Effector memory CD8-positive, alpha-beta T cell (primary cell): ENCODE data around the gene NAP1L1.
A peak's percentile ranks its signal among the peaks of the same experiment; 100 is the strongest.

Source experiments
- ATAC-seq: fragments of 150-1000 bp; cut with Tn5 transposase; replicated peaks from 2 replicates; pipeline ENCODE4 v1.10.0; 2021; ENCODE audit warnings: mild to moderate bottlenecking, moderate library complexity
- DNase-seq, 3 experiments: peaks; one replicate each; pipeline ENCODE4 v3.0.0; 2021
- H3K27ac Mint-ChIP-seq, 2 donors: one replicate each; pipeline ENCODE4 v1.8.0; 2022; ENCODE audit warnings: mild to moderate bottlenecking in 2 of 2, mixed read lengths in 2 of 2, moderate library complexity in 2 of 2
- H3K27me3 Mint-ChIP-seq, 2 donors: one replicate each; pipeline ENCODE4 v1.8.0; 2022; ENCODE audit warnings: mixed read lengths in 2 of 2
- H3K36me3 Mint-ChIP-seq: one replicate; pipeline ENCODE4 v1.8.0; 2022; ENCODE audit warnings: mild to moderate bottlenecking, moderate library complexity, mixed read lengths; ENCODE audit not compliant: insufficient read depth
- H3K4me1 Mint-ChIP-seq, 2 donors: one replicate each; pipeline ENCODE4 v1.8.0; 2022; ENCODE audit warnings: low read depth in 2 of 2, mixed read lengths in 2 of 2
- H3K4me3 Mint-ChIP-seq, 2 donors: one replicate each; pipeline ENCODE4 v1.8.0; 2022; ENCODE audit warnings: mild to moderate bottlenecking in 2 of 2, mixed read lengths in 2 of 2, moderate library complexity in 2 of 2
- H3K9me3 Mint-ChIP-seq, 2 donors: one replicate each; pipeline ENCODE4 v1.8.0; 2022; ENCODE audit warnings: mixed read lengths in 2 of 2

Gene NAP1L1

DNA sequence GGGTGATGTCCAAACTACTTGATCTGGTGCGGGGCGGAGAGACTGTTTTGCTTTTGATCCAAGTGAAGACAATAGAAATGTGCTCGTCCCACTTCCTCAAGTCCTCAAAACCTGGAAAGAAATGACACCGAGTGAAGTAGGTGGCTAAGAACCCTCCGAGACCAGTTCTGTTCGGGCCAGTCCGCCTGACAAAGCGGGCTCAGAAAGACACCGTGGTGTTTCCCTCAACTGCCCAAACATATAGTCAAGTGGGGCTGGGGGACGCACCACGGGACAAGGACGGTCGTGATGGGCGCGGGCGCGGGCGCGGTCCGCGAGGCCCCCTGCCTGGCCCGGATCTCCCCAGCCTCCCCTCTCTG lies 54.5 kb downstream of the NAP1L1 start:
- ATAC-seq: no peak
- Mint-ChIP-seq H3K9me3 (no peaks in the 10 kb centered on the region), H3K4me1 (peaks cover 17 to 25% of the 10 kb centered on the region in 2 donors), H3K27me3 (no peaks in the 10 kb centered on the region), H3K27ac (peak overlapping the region; percentile 98), H3K4me3 (peak overlapping the region; percentile 95 to 97), H3K36me3 (peaks cover 37% of the 10 kb centered on the region)
- DNase-seq: no peak

DNA sequence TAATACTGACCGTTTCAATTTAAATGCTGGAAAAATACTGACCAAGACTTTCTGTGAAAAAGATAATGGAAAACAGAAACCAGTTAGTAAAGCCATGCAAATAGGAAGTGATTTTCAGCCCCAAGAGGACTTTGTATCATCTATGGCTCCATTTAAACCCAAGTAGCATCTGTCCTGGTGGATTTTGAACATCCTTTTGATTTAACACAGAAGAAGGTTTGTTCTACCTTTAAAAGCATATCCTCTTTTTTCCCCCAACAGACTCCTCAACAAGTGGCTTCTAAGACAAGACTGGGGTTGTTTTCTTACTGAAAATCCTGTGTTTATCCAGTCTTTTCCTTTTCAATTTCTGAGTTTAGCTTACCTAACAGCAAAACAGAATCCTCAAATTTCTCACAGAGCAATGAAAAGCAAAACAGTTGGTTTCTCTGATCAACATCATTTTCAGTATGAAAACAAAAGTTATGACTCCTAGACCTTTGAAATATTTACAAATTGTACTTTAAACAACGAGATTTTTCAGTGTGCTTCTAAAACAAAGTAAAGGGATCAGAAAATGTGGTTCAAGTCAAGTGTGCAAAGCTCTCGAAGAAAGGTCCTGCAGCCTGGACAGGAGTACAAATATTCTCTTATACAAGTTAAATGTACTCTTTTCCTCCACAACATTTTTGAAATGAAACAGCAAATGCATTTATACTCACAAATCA lies 55.8 kb downstream of the NAP1L1 start:
- Mint-ChIP-seq H3K4me1 (peaks cover 17 to 21% of the 10 kb centered on the region in 2 donors), H3K9me3 (no peaks in the 10 kb centered on the region), H3K27ac (peak overlapping the region; percentile 98), H3K27me3 (no peaks in the 10 kb centered on the region), H3K4me3 (peak overlapping the region in 1 of 2 donors; percentile 12), H3K36me3 (peaks cover 37% of the 10 kb centered on the region)
- ATAC-seq (no peak), DNase-seq (no peak)

DNA sequence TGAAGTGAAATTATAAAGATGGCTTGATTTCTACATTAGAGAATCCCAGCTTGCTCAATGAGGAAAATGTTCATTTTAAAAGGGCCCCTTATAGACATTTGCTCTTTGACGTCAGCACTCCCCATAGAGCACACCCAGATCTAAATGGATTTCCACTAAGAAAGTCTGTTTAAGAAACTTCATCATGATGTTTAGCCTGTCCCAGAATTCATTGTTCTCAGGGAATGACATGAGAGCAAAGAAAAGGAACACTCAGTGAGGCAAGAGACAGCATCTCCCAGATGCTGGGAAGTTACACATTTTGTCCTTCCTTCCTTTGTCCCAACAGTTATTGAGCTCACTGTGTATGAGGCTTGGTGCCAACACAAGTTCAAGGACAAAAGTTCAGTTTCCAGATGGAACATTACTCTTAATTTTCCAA lies 57.8 kb downstream of the NAP1L1 start:
- DNase-seq (no peak), ATAC-seq (no peak)
- no peaks in the 10 kb centered on the region for H3K9me3 Mint-ChIP-seq
- H3K4me1 Mint-ChIP-seq: peaks cover 15 to 17% of the 10 kb centered on the region in 2 donors
- H3K36me3 Mint-ChIP-seq: peaks cover 32% of the 10 kb centered on the region
- no peaks in the 10 kb centered on the region for H3K27me3 Mint-ChIP-seq
- no peak overlapping the region for H3K4me3 Mint-ChIP-seq
- H3K27ac Mint-ChIP-seq: no peak overlapping the region

DNA sequence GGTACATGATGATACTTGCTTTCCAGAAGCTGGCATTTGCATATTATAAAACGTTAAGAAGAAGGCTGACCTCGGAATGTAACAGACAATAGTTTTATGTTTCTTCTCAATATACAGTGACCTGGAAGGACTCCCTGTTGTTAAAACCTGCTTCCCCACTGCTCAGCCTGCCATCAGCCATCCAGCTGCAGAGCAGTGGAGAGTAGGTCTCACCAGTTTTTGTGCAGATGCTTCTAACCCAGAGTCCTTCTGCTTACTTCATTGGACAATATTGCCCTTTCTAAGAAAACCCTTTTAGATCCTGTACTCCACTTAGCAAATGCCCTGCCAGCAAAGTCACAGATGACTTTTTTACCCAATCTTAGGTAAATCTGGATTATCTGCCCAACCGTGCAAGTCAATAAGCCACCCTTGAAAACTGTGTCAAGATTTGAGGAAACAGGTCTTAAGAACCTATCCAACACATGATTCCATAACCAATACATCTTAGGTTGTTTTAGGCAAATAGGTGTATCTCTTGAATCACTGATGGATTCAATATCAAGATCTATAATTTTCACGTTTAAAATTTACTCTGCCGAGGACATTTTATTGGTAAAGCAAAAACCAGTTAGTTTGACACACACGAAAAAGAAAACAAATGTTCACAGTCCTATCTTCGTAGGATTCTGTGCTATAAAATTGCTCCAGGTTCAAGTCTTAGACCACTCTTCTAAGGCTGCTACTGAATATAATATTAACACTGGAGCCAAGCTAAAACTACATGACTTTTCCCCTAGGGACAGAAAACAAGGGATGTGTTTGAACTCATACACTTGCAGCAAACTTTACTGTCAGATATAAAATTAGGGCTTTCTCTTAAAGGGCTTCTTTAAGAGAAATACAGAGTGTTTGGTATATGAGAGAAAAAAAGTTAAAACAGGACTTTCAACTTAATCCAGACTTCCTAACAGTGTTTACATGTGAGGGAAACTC lies 58.6 kb downstream of the NAP1L1 start:
- Mint-ChIP-seq H3K4me3 (no peak overlapping the region), H3K27me3 (no peaks in the 10 kb centered on the region), H3K27ac (no peak overlapping the region), H3K9me3 (no peaks in the 10 kb centered on the region), H3K4me1 (peaks cover 21% of the 10 kb centered on the region in 2 donors), H3K36me3 (peaks cover 27% of the 10 kb centered on the region)
- DNase-seq (no peak), ATAC-seq (no peak)

DNA sequence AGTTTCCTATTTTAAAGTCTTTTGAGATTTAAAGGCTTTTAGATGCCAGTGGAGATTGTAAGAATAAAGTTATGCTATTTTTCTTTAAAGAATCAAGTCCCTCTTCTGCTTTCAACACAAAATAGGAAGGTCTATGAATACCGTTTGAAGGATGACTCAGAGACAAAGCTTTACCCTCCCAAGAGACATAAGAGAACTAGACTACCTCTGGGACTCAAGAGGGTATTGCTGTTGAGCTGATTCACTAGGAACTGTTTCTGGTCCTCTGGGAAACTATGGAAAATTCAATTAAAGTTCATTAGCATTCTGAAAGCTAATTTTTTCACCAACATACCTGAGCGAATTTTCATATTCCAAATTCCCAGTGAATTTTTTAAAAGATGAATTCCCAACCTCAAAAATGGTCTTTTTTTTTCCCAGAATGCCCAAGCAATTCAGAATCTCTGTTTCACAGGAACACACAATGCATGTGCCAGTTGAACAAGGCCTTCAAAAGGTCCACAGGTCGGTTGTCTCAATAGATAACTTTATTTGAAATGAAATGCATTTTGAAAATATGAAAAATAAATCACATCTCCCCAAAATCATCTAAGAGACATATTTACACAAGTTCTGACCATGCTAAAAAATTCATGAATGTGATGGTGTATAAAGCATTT lies 59.4 kb downstream of the NAP1L1 start:
- peaks cover 27% of the 10 kb centered on the region for H3K36me3 Mint-ChIP-seq
- peaks cover 19 to 21% of the 10 kb centered on the region in 2 donors for H3K4me1 Mint-ChIP-seq
- H3K4me3 Mint-ChIP-seq: no peak overlapping the region
- no peak for ATAC-seq
- peak overlapping the region in 1 of 2 donors; percentile 60 for H3K27ac Mint-ChIP-seq
- H3K9me3 Mint-ChIP-seq: no peaks in the 10 kb centered on the region
- DNase-seq: no peak
- no peaks in the 10 kb centered on the region for H3K27me3 Mint-ChIP-seq

DNA sequence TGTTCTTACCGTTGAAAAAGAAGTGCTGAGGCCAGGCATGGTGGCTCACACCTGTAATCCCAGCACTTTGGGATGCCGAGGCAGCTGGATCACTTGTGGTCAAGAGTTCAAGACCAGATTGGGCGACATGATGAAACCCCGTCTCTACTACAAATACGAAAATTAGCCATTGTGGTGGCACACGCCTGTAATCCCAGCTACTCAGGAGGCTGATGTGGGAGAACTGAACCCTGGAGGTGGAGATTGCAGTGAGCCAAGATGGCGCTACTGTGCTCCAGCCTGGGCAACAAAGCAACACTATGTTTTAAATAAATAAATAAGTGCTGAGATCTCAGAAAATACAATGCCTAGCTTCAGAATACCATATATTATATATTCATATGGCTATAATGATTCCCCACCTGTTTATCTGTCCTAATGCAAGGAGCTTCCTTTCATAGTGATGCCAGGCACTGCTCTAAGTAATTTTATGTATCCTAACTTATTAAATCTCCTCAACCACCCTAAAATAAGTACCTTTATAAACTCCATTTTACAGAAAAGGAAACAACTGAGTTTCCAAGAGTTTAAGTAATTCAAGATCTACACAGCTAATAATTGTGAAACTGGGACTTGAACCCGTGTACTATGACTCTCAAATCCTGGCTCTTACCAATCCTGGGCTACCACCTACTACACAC lies 60.2 kb downstream of the NAP1L1 start:
- Mint-ChIP-seq H3K4me3 (no peak overlapping the region), H3K9me3 (no peaks in the 10 kb centered on the region), H3K27me3 (no peaks in the 10 kb centered on the region), H3K36me3 (peaks cover 20% of the 10 kb centered on the region), H3K4me1 (peaks cover 22 to 27% of the 10 kb centered on the region in 2 donors), H3K27ac (peak overlapping the region in 1 of 2 donors; percentile 60)
- no peak for DNase-seq
- no peak for ATAC-seq

DNA sequence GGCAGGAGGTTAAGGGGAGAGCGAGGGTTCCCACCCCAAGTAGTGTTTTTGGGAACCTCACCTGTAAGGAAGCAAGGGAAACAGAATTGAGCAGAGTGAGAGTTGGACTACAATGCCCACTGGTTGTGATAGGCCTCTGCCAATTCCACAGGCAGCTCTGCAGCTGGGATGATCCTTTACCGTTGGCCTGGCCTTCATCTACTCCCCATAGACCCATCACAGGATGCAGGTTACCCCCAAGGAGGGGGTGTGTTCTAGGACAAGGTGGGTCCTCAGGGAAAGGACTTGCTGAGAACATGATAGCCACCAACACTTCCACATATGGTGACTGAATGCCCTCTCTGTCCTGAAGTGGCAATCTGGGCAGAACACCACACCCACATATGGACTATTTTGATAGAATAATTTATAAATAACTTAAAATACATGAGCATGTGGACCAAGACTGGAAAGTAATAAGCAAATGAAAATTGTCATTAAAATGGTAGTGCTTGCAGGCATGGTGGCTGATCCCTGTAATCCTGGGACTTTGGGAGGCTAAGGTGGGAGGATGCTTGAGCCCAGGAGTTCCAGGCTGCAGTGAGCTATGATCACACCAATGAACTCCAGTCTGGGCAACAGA lies 61.3 kb downstream of the NAP1L1 start:
- Mint-ChIP-seq H3K27me3 (no peaks in the 10 kb centered on the region), H3K9me3 (no peaks in the 10 kb centered on the region), H3K27ac (peak overlapping the region; percentile 11 to 83), H3K36me3 (peaks cover 18% of the 10 kb centered on the region), H3K4me1 (peaks cover 23 to 28% of the 10 kb centered on the region in 2 donors), H3K4me3 (peak overlapping the region in 1 of 2 donors; percentile 13)
- no peak for DNase-seq
- ATAC-seq: no peak

DNA sequence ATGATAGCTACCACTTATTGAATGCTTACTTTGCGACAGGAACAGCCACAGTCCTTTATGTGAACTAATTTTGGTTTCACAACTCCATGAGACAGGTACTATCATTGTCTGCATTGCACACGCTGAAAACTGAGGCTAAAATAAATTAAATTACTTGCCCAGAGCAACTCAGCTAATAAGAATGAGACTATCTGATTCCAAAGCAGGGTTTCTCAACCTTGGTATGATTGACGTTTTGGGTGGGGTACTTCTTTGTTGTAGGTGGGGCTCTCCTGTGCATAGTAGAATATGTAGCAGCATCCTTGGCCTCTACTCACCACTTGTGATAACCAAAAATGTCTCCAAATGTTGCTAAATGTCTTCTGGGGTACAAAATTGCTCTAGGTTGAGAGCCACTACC lies 62.0 kb downstream of the NAP1L1 start:
- H3K4me3 Mint-ChIP-seq: peak overlapping the region in 1 of 2 donors; percentile 13
- peak overlapping the region; percentile 11 to 83 for H3K27ac Mint-ChIP-seq
- H3K36me3 Mint-ChIP-seq: peaks cover 16% of the 10 kb centered on the region
- ATAC-seq (no peak), DNase-seq (no peak)
- no peaks in the 10 kb centered on the region for H3K9me3 Mint-ChIP-seq
- H3K27me3 Mint-ChIP-seq: no peaks in the 10 kb centered on the region
- H3K4me1 Mint-ChIP-seq: peaks cover 23 to 30% of the 10 kb centered on the region in 2 donors

DNA sequence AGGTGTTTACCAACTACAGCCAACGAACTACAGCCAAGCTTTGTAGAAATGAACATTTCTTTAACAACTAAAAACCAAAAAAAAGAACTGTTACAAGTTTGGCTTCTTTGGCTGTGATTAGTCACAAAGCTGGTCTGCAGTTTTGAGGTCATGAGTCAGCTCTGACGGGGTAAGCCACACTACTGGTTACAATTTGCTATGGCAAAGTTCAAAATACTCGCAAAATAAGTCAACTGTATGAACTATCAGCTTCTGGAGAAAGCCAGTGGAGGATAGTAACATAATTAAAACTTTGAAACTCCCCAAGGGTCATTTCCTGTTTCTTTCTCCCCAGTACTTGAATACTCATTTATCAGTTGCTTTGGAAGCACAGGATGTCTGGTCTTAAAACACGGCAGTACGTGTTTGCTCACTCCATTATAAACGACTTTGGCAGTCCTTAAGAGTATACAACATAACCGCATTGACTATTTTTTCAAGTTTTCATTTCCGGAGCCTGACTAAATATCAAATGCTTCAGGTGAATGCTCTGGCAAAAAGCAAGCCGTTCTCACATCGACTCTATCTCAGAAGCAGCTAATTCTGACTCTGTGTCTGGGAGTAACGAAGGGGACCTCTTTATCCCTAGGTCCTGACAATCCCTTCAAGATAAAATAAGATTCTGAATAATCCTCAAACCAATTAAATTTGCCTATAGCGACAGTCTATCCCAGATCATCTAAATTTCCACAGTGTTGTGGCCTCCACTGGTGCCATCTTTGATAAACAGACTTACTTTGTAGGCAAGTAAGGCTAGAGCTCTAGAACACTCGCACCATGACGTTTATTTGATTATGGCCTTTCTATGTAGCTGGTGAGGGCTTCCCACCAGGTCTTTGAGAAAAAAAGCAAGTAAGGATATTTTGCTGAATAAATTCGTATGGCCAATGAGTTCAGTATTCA lies 63.5 kb downstream of the NAP1L1 start:
- Mint-ChIP-seq H3K4me3 (peak overlapping the region; percentile 65 to 80), H3K9me3 (no peaks in the 10 kb centered on the region), H3K4me1 (peaks cover 23 to 30% of the 10 kb centered on the region in 2 donors), H3K27me3 (no peaks in the 10 kb centered on the region), H3K27ac (peak overlapping the region; percentile 98 to 99), H3K36me3 (peaks cover 11% of the 10 kb centered on the region)
- ATAC-seq (peak; percentile 82), DNase-seq (peak; percentile 60 to 67 (median 62))

DNA sequence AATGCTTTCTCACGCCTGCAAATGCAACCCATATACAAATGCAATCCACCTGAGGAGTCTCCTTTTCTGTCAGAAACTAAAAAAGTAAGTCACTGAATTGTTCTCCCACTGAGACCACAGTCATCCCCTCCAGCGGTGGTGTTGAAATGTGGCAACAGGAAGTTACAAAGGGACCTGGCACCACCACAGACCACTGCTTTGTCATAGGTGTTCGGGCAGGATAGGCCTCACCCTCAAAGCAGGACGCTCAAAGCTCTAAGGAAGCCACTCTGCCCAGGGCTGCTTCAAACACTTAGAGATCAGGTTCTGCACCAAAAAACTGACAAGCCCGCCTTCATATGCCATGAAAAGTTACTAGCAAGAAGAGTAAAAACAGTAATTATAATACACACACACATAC lies 64.2 kb downstream of the NAP1L1 start:
- peak overlapping the region; percentile 98 to 99 for H3K27ac Mint-ChIP-seq
- peaks cover 25 to 30% of the 10 kb centered on the region in 2 donors for H3K4me1 Mint-ChIP-seq
- ATAC-seq (peak; percentile 78), DNase-seq (peak; percentile 71 to 75 (median 72))
- H3K36me3 Mint-ChIP-seq: peaks cover 11% of the 10 kb centered on the region
- no peaks in the 10 kb centered on the region for H3K9me3 Mint-ChIP-seq
- peak overlapping the region; percentile 65 to 80 for H3K4me3 Mint-ChIP-seq
- no peaks in the 10 kb centered on the region for H3K27me3 Mint-ChIP-seq

DNA sequence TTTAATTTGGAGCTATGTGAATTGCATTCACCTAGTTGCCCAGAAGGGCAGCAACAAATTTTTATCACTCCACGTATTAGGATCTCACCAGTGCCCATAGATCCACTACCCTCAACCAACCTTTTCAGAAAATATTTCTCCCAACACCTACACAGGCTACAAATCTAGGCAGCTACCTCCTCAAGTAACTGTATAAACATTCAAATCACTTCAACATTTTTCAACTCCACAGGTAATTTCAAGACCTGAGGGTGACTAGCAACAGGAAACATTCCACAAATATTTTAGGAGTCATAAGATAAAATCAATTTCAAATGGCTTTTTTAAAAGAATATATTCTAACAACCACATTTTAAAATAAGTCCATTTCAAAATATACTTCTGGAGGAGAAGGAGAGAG lies 65.8 kb downstream of the NAP1L1 start:
- H3K4me1 Mint-ChIP-seq: peaks cover 29 to 30% of the 10 kb centered on the region in 2 donors
- H3K4me3 Mint-ChIP-seq: peak overlapping the region in 1 of 2 donors; percentile 49
- H3K27ac Mint-ChIP-seq: peak overlapping the region; percentile 71 to 98

DNA sequence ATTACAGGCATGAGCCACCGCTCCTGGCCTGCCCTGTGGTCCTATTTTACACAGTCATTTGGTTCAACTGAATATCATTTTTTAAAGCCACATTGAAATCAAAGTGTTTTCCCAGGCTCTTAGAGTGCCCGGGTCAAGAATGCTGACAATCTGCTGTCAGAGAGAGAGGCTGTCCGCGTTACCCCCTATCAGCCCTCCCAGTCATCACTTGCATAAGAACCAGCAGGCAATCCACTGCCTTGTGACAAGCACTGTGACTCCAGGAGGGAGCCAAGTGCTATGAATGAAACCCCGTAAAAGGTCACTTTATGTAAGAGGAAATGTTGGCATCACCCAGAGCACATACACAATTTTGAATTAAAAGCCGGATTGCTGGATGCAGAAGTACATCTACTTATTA lies 66.4 kb downstream of the NAP1L1 start:
- H3K4me1 Mint-ChIP-seq: peaks cover 29 to 30% of the 10 kb centered on the region in 2 donors
- no peak for ATAC-seq

More for the DNA sequence above, 65.8 kb downstream of the NAP1L1 start:
- no peak for DNase-seq
- H3K9me3 Mint-ChIP-seq: no peaks in the 10 kb centered on the region
- H3K36me3 Mint-ChIP-seq: peaks cover 15% of the 10 kb centered on the region
- ATAC-seq: no peak
- H3K27me3 Mint-ChIP-seq: no peaks in the 10 kb centered on the region

More for the DNA sequence above, 66.4 kb downstream of the NAP1L1 start:
- H3K36me3 Mint-ChIP-seq: peaks cover 15% of the 10 kb centered on the region
- H3K9me3 Mint-ChIP-seq: no peaks in the 10 kb centered on the region
- no peak overlapping the region for H3K4me3 Mint-ChIP-seq
- DNase-seq: no peak
- peak overlapping the region; percentile 71 to 98 for H3K27ac Mint-ChIP-seq
- H3K27me3 Mint-ChIP-seq: no peaks in the 10 kb centered on the region
